Right atrium auricular region (tissue), 2 donors: Measurements from ENCODE around the gene RPGRIP1L. TPM values are rescaled to one million over a fixed set of nuclear protein-coding genes. Genes with fewer than 3 reads are reported as not detected.

Experiments
- DNase-seq: peaks from one replicate; pipeline ENCODE4 v3.0.0-alpha.2; 2019; ENCODE audit warnings: low spot score
- H3K27ac ChIP-seq, 2 donors: fragments of 200-600 bp; sonication (generic); 1 replicate in 1 of 2; 2 replicates in 1 of 2; pipeline ENCODE4 v1.5.1; 2016 to 2019
- H3K27me3 ChIP-seq, 2 donors: fragments of 200-600 bp; sonication (generic); one replicate each; pipeline versions ENCODE4 v1.5.1 to v1.6.0; 2017 to 2019
- H3K36me3 ChIP-seq: fragments of 200-600 bp; sonication (generic); one replicate; pipeline ENCODE4 v1.5.1; 2016
- H3K4me1 ChIP-seq, 2 donors: fragments of 200-600 bp; sonication (generic); one replicate each; pipeline versions ENCODE4 v1.5.1 to v1.6.0; 2017 to 2019
- H3K4me3 ChIP-seq, 2 donors: fragments of 200-600 bp; sonication (generic); 1 replicate in 1 of 2; 2 replicates in 1 of 2; pipeline ENCODE4 v1.5.1; 2017 to 2019; ENCODE audit warnings: mild to moderate bottlenecking in 1 of 2, moderate library complexity in 1 of 2
- H3K9me3 ChIP-seq, 2 donors: fragments of 200-600 bp; sonication (generic); one replicate each; pipeline ENCODE4 v1.5.1; 2019
- total RNA-seq, 2 donors: library from RNA; depleted of rRNA; stranded (reverse); fragments of >200 nt; gene quantifications; one replicate each; pipeline ENCODE4 v1.1.0, GENCODE V29; 2016
- TF ChIP-seq, protein P1 (sequence below), 2 donors: fragments of 200-600 bp; sonication (generic); IDR thresholded peaks; one replicate each; pipeline ENCODE4 v1.5.1; 2019; ENCODE audit warnings: antibody characterized with exemption in 2 of 2

RPGRIP1L gene
- total RNA-seq: 1 to 10 TPM; 1.8 to 2.3 TPM

DNA sequence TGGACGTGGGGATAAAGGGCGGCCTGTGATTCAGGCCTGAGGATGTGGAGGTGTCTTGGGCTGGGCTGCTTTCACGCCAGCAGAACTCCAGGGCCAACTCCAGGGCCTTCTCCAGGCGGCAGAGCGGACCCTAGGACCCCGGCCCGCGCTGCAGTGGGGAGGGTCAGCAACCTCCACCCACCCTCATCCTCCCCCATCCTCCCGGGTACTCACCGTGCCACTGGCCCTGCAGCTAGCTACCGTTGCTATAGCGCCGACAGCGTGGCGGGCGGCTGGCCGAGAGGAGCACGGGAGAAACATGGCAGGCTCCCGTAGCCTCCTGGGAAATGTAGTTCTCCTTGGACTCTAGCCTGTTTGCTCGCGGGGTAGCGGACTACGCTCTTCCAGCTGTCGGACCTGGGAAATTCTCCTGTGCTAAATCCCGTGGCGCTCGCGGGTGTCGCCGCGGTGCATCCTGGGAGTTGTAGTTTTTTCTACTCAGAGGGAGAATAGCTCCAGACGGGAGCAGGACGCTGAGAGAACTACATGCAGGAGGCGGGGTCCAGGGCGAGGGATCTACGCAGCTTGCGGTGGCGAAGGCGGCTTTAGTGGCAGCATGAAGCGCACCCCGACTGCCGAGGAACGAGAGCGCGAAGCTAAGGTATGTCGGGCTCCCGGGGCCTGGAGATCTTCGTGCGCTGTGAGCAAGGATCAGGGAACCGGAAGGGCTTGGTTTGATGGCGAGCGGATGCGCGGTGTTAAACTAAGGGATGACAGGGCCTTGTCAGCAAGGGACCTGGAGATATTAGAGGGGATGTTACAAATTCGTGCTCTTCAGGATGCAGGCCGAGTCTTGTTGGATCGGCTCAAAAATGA lies at the start of gene RPGRIP1L, which contains the start of gene FTO:
Gene RPGRIP1L, minus strand, starts transcription at position 270 of the 855 bp plus-strand sequence. CDS start 3,136 bp downstream, outside the sequence.
Gene FTO, plus strand, starts transcription at position 567 of the 855 bp plus-strand sequence.
- Histone ChIP-seq H3K27me3 (no peaks in the 10 kb centered on the region), H3K4me1 (peaks cover 0 to 23% of the 10 kb centered on the region in 2 donors), H3K36me3 (no peaks in the 10 kb centered on the region), H3K27ac (peak within 1 kb of the TSS; percentile 70 to 81), H3K4me3 (peak within 1 kb of the TSS; percentile 78 to 93), H3K9me3 (no peaks in the 10 kb centered on the region)
- peak; percentile 99 for DNase-seq
- TF ChIP-seq, protein P1, sequence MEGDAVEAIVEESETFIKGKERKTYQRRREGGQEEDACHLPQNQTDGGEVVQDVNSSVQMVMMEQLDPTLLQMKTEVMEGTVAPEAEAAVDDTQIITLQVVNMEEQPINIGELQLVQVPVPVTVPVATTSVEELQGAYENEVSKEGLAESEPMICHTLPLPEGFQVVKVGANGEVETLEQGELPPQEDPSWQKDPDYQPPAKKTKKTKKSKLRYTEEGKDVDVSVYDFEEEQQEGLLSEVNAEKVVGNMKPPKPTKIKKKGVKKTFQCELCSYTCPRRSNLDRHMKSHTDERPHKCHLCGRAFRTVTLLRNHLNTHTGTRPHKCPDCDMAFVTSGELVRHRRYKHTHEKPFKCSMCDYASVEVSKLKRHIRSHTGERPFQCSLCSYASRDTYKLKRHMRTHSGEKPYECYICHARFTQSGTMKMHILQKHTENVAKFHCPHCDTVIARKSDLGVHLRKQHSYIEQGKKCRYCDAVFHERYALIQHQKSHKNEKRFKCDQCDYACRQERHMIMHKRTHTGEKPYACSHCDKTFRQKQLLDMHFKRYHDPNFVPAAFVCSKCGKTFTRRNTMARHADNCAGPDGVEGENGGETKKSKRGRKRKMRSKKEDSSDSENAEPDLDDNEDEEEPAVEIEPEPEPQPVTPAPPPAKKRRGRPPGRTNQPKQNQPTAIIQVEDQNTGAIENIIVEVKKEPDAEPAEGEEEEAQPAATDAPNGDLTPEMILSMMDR (IDR thresholded peaks at IDR 0.05): peak in 1 of 2 donors; percentile 37

DNA sequence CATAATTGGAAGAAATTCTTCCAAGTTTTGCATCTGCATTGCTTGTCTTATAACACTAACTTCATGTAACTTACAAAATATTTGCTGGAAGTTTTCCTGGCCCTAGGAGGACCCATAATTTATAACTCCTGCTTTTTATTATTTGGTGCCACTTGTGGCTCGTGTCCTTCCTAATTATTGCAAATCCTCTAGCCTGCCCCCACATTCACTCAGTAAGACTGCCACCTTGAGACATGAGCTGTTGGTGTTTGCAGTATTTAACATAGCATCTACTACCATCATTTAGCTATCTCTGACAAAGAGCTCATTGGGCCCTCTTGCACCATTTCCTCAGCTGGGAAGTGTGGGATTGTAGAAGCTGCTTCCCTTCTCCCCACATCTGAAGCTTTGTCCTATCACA lies 49.8 kb upstream of the RPGRIP1L start:
- H3K36me3 ChIP-seq: no peaks in the 10 kb centered on the region
- H3K4me1 ChIP-seq: peaks cover 0 to 20% of the 10 kb centered on the region in 2 donors
- H3K27ac ChIP-seq: no peak overlapping the region
- H3K27me3 ChIP-seq: no peaks in the 10 kb centered on the region
- TF ChIP-seq, protein P1 (IDR thresholded peaks at IDR 0.05): no peak
- no peak for DNase-seq
- H3K9me3 ChIP-seq: no peaks in the 10 kb centered on the region
- no peak overlapping the region for H3K4me3 ChIP-seq

DNA sequence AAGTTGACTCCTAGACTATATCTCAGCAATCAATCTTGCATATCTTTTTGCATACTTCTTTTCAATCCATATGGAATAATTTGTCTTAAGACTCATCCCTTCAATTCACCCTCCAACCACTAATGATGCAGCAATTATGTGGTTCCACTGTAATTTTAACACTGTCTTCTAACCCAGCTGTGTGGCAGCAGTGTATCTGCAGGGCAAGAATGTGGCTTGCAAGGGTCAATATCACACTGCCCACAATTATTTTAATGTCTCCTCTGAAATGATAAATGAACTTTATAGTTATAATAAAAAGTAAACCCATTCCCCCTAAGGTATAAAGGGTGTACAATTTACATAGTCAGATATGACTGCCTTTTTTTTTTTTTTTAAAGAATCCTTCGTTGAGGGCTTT lies 48.9 kb upstream of the RPGRIP1L start:
- H3K9me3 ChIP-seq: no peaks in the 10 kb centered on the region
- H3K4me3 ChIP-seq: no peak overlapping the region
- no peak overlapping the region for H3K27ac ChIP-seq
- TF ChIP-seq, protein P1 (IDR thresholded peaks at IDR 0.05): no peak
- peaks cover 0 to 20% of the 10 kb centered on the region in 2 donors for H3K4me1 ChIP-seq
- no peaks in the 10 kb centered on the region for H3K36me3 ChIP-seq
- H3K27me3 ChIP-seq: no peaks in the 10 kb centered on the region
- no peak for DNase-seq

DNA sequence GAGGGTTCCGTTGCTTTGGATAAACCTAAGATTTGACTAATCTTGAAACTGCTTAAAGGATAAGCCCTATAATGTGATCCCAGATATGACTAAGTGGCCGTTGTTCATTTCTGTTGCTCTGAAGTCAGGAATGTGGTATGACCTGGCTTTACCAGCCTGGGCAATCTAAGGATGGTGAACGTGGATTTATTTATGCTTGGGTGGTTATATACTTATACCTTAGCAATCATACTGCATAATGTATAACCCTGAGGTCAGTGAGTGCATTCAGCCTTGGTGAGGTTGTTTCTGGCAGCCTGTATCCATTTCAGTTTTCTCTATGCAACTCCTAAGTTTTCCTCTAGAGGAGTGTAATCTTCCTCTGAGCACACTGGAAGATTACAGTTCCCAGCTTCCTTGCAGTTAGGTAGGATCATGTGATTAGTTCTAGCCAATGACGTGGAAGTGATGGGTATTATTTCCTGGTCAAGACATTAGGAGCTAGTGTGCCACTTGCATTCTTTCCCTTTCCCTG lies 42.2 kb upstream of the RPGRIP1L start:
- no peak overlapping the region for H3K27ac ChIP-seq
- no peaks in the 10 kb centered on the region for H3K36me3 ChIP-seq
- TF ChIP-seq, protein P1 (IDR thresholded peaks at IDR 0.05): no peak
- H3K4me1 ChIP-seq: peaks cover 0 to 22% of the 10 kb centered on the region in 2 donors
- no peaks in the 10 kb centered on the region for H3K27me3 ChIP-seq
- no peaks in the 10 kb centered on the region for H3K9me3 ChIP-seq
- no peak for DNase-seq
- no peak overlapping the region for H3K4me3 ChIP-seq

DNA sequence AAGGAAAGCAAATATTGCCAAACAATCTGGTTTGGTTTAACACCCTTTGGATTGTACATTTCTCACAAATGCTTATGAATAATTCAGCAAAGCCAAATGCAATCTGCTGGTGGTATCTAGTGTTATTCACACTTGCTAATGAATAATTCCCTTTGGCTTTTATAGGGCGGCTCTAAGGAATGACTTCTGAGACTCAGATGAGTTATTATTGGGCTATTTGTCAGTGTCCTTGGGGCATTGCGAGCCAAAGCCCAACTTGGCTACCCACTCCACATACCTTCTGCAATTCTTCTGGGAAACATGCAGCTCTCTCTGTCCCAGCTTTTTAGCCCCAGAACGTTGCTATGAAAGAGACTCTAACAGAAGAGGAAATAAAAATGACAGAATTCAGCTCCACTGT lies 41.4 kb upstream of the RPGRIP1L start:
- Histone ChIP-seq H3K4me3 (no peak overlapping the region), H3K27ac (no peak overlapping the region), H3K4me1 (peaks cover 0 to 22% of the 10 kb centered on the region in 2 donors), H3K9me3 (no peaks in the 10 kb centered on the region), H3K27me3 (no peaks in the 10 kb centered on the region), H3K36me3 (no peaks in the 10 kb centered on the region)
- no peak for DNase-seq
- TF ChIP-seq, protein P1 (IDR thresholded peaks at IDR 0.05): no peak
